B cell (primary cell): Measurements from ENCODE around the gene CCNG2. TPM values are rescaled to one million over a fixed set of nuclear protein-coding genes. Genes with fewer than 3 reads are reported as not detected.

Experiments
- ATAC-seq: fragments of 200-7000 bp; cut with Tn5 transposase; one replicate; pipeline ENCODE4 v1.10.0; 2021; ENCODE audit warnings: low read depth, mild to moderate bottlenecking, moderate number of reproducible peaks, moderate library complexity
- CTCF ChIA-PET: fragments of 350-600 bp; sonication (Branson Sonifier 250); formaldehyde crosslinking; loops from one replicate; lab custom pipeline; 2021; ENCODE audit warnings: antibody characterized with exemption, inconsistent platforms; lab: Charles Lee
- POLR2A ChIA-PET: fragments of 350-600 bp; sonication (Branson Sonifier 250); formaldehyde crosslinking; loops from one replicate; lab custom pipeline; 2021; ENCODE audit warnings: antibody characterized with exemption; lab: Charles Lee
- DNase-seq: peaks from one replicate; pipeline ENCODE4 v3.0.0; 2013
- H2AFZ ChIP-seq: 2 replicates; pipeline ENCODE4 v1.6.1; 2012; ENCODE audit warnings: mild to moderate bottlenecking, low read depth, low read length; ENCODE audit not compliant: insufficient read depth, poor library complexity, severe bottlenecking
- H3K27ac ChIP-seq, 2 donors: 1 replicate in 1 of 2; 2 replicates in 1 of 2; pipeline ENCODE4 v1.5.1; 2012 to 2013; ENCODE audit warnings: low read length in 2 of 2, mild to moderate bottlenecking in 2 of 2, moderate library complexity in 1 of 2
- H3K27me3 ChIP-seq, 4 experiments: fragments of 200-600 bp in 1 of 4; sonication (generic) in 1 of 4; replicated peaks in 1 of 4; 1 replicate in 2 of 4; 2 replicates in 2 of 4; pipeline versions ENCODE4 v1.6.1 to v1.7.0; 2013 to 2016; ENCODE audit warnings: low read length in 3 of 4, mild to moderate bottlenecking in 2 of 4, mixed read lengths in 1 of 4, moderate library complexity in 1 of 4; ENCODE audit not compliant: insufficient read depth in 4 of 4, control insufficient read depth in 3 of 4; ENCODE audit errors: control extremely low read depth in 1 of 4
- H3K36me3 ChIP-seq, 2 experiments: replicated peaks in 1 of 2; 1 replicate in 1 of 2; 2 replicates in 1 of 2; pipeline versions ENCODE4 v1.6.1 to v1.7.1; 2013; ENCODE audit warnings: low read length in 1 of 2; ENCODE audit not compliant: insufficient read depth in 2 of 2, control insufficient read depth in 1 of 2; ENCODE audit errors: control extremely low read depth in 1 of 2, extremely low read depth in 1 of 2
- H3K4me1 ChIP-seq, 2 donors: fragments of 200-600 bp in 1 of 2; sonication (generic) in 1 of 2; 1 replicate in 1 of 2; 2 replicates in 1 of 2; pipeline versions ENCODE4 v1.5.1 to v1.6.1; 2013 to 2017; ENCODE audit warnings: low read length in 2 of 2; ENCODE audit not compliant: control insufficient read depth in 2 of 2, insufficient read depth in 2 of 2
- H3K4me2 ChIP-seq: replicated peaks from 2 replicates; pipeline ENCODE3; 2012; ENCODE audit warnings: mild to moderate bottlenecking, low read depth, low read length; ENCODE audit not compliant: poor library complexity, severe bottlenecking
- H3K4me3 ChIP-seq, 5 experiments: fragments of 200-600 bp in 1 of 5; sonication (generic) in 1 of 5; 1 replicate in 3 of 5; 2 replicates in 2 of 5; pipeline versions ENCODE4 v1.5.1 to v1.7.0; 2011 to 2016; ENCODE audit warnings: low read length in 4 of 5, mild to moderate bottlenecking in 4 of 5, low read depth in 2 of 5, control low read depth in 1 of 5, moderate library complexity in 1 of 5; ENCODE audit not compliant: insufficient read depth in 1 of 5; ENCODE audit errors: control extremely low read depth in 1 of 5, extremely low read depth in 1 of 5
- H3K79me2 ChIP-seq: fragments of 200-600 bp; sonication (generic); one replicate; pipeline ENCODE4 v1.6.0; 2016; ENCODE audit warnings: low read length; ENCODE audit not compliant: control insufficient read depth, insufficient read depth
- H3K9ac ChIP-seq: fragments of 200-600 bp; sonication (generic); 2 replicates; pipeline ENCODE4 v1.6.1; 2017; ENCODE audit warnings: mild to moderate bottlenecking, low read length, moderate library complexity
- H3K9me3 ChIP-seq, 3 donors: one replicate each; pipeline versions ENCODE4 v1.6.1 to v1.7.1; 2013; ENCODE audit warnings: low read length in 2 of 3; ENCODE audit not compliant: control insufficient read depth in 2 of 3, insufficient read depth in 1 of 3; ENCODE audit errors: control extremely low read depth in 1 of 3
- H4K20me1 ChIP-seq: 2 replicates; pipeline ENCODE4 v1.6.0; 2012; ENCODE audit warnings: mild to moderate bottlenecking, low read length; ENCODE audit not compliant: insufficient read depth, control insufficient read depth, poor library complexity, severe bottlenecking
- H3K27ac Mint-ChIP-seq: one replicate; pipeline ENCODE4 v1.8.0; 2021; ENCODE audit warnings: mixed read lengths
- H3K27me3 Mint-ChIP-seq: one replicate; pipeline ENCODE4 v1.8.0; 2021; ENCODE audit warnings: mixed read lengths
- H3K4me1 Mint-ChIP-seq: one replicate; pipeline ENCODE4 v1.8.0; 2021; ENCODE audit warnings: mixed read lengths
- H3K4me3 Mint-ChIP-seq: one replicate; pipeline ENCODE4 v1.8.0; 2021; ENCODE audit warnings: mixed read lengths
- H3K9me3 Mint-ChIP-seq: one replicate; pipeline ENCODE4 v1.8.0; 2022; ENCODE audit warnings: mixed read lengths; ENCODE audit not compliant: insufficient read depth
- EZH2 ChIP-seq: IDR thresholded peaks from 2 replicates; pipeline ENCODE4 v1.6.1; 2012; ENCODE audit warnings: borderline replicate concordance, low read depth, mild to moderate bottlenecking, moderate library complexity, low read length; ENCODE audit not compliant: insufficient read depth, poor library complexity, severe bottlenecking
- WGBS: methylation state at CpG from one replicate; pipeline ENCODE4 v1.1.5; 2013; ENCODE audit warnings: missing lambda C conversion rate; ENCODE audit not compliant: insufficient coverage; 5-methylcytosine and 5-hydroxymethylcytosine counted together
- intact Hi-C: fragments of 100-400 bp; cut with micrococcal nuclease; formaldehyde crosslinking; loops from one replicate; pipeline ENCODE4 v1.10.0; 2022
- polyA plus RNA-seq: library from polyadenylated mRNA; depleted of rRNA; stranded (reverse); fragments of >200 nt; gene quantifications from 2 replicates; pipeline ENCODE4 v1.2.3, GENCODE V29; 2012
- total RNA-seq, 2 donors: library from RNA; stranded (reverse); fragments of 120-200 nt in 1 of 2; gene quantifications; 1 replicate in 1 of 2; 2 replicates in 1 of 2; pipeline versions ENCODE4 v1.2.3 to v1.2.4, GENCODE V29; 2013 to 2022
- TF ChIP-seq, protein P1 (sequence below): fragments of 200-600 bp; IDR thresholded peaks from one replicate; pipeline ENCODE4 v1.8.0; 2022; ENCODE audit warnings: antibody characterized with exemption, mild to moderate bottlenecking

The CCNG2 gene
- total and polyA plus RNA-seq, 2 donors (not counting 1 experiment from before 2014, with no cell fraction given) = 39.9 to 71.9 TPM

DNA sequence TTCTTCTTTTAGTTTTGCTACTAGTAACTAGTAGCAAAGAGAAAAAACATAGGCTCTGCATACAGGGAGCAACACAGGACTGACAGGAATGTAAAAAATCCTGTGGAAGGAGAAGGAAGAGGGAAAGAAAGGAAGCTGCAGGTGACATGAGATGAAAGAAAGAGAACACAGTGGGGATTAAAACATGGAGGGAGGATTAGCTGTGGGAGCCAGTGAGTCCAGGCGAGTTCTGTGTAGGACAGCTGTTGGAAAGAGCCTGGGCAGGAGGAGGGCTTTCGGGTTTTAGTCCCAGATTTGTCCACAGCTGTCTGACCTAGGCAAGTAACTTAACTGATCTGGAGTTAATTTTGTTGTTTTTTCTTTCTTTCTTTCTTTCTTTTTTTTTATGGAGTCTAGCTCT lies 21.6 kb downstream of the CCNG2 start:
- DNase-seq = no peak
- H3K27me3 Mint-ChIP-seq = no peaks in the 10 kb centered on the region
- no peak for TF ChIP-seq EZH2
- TF ChIP-seq, protein P1, sequence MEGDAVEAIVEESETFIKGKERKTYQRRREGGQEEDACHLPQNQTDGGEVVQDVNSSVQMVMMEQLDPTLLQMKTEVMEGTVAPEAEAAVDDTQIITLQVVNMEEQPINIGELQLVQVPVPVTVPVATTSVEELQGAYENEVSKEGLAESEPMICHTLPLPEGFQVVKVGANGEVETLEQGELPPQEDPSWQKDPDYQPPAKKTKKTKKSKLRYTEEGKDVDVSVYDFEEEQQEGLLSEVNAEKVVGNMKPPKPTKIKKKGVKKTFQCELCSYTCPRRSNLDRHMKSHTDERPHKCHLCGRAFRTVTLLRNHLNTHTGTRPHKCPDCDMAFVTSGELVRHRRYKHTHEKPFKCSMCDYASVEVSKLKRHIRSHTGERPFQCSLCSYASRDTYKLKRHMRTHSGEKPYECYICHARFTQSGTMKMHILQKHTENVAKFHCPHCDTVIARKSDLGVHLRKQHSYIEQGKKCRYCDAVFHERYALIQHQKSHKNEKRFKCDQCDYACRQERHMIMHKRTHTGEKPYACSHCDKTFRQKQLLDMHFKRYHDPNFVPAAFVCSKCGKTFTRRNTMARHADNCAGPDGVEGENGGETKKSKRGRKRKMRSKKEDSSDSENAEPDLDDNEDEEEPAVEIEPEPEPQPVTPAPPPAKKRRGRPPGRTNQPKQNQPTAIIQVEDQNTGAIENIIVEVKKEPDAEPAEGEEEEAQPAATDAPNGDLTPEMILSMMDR = no peak
- no peak overlapping the region for H3K27ac Mint-ChIP-seq
- 38% methylated on average over 1 of the region's 2 CpGs for WGBS
- H3K9me3 Mint-ChIP-seq = no peaks in the 10 kb centered on the region
- intact Hi-C loops = no loop called here
- ChIA-PET POLR2A (no interaction called here), CTCF (interaction anchor here (1.5 kb wide), 1 partner anchor 83 kb away, joined by 4 read pairs; no protein-coding TSS in a partner anchor)
- no peak for ATAC-seq
- no peak overlapping the region for H3K4me3 Mint-ChIP-seq
- no peaks in the 10 kb centered on the region for H4K20me1 ChIP-seq
- H3K27ac ChIP-seq = no peak overlapping the region
- H3K4me2 ChIP-seq = no peak overlapping the region
- H3K4me1 Mint-ChIP-seq = no peaks in the 10 kb centered on the region
- no peaks in the 10 kb centered on the region for H3K27me3 ChIP-seq
- no peak overlapping the region for H2AFZ ChIP-seq
- no peaks in the 10 kb centered on the region for H3K36me3 ChIP-seq
- H3K9ac ChIP-seq = no peak overlapping the region
- H3K79me2 ChIP-seq = no peaks in the 10 kb centered on the region
- no peak overlapping the region for H3K4me3 ChIP-seq
- H3K9me3 ChIP-seq = no peaks in the 10 kb centered on the region
- no peaks in the 10 kb centered on the region for H3K4me1 ChIP-seq

DNA sequence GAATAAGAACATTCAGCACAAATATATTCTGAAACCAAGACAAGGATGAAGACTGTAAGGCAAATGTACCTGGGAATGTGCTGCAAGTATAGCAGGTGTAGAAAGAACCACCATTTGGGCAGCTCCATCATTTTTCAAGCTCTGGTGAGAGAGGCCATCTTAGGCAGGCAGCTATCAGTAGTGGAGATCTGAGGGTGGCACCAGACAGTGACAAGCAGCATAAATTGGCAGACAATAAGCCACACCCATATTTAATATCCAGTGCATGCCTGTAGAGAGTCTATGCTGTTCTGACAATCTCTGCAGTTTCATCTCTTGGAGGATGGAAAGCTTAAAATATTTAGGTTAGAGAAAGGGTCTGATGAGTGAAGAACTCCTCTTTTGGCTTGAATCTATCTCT lies 22.5 kb downstream of the CCNG2 start:
- H3K27ac ChIP-seq = no peak overlapping the region
- ATAC-seq (no peak), DNase-seq (no peak)
- H3K27me3 ChIP-seq = no peaks in the 10 kb centered on the region
- Mint-ChIP-seq H3K27ac (no peak overlapping the region), H3K4me1 (no peaks in the 10 kb centered on the region), H3K4me3 (no peak overlapping the region), H3K9me3 (no peaks in the 10 kb centered on the region), H3K27me3 (no peaks in the 10 kb centered on the region)
- H3K4me3 ChIP-seq = no peak overlapping the region
- no peak for TF ChIP-seq EZH2
- TF ChIP-seq, protein P1 = no peak
- H2AFZ ChIP-seq = no peak overlapping the region
- no peaks in the 10 kb centered on the region for H3K9me3 ChIP-seq
- H3K36me3 ChIP-seq = no peaks in the 10 kb centered on the region
- H4K20me1 ChIP-seq = no peaks in the 10 kb centered on the region
- H3K4me2 ChIP-seq = no peak overlapping the region
- H3K4me1 ChIP-seq = no peaks in the 10 kb centered on the region
- CTCF ChIA-PET = interaction anchor here (0.7 to 2.9 kb wide), 4 partner anchors 24 to 86 kb away, joined by 3 to 15 read pairs (median 4); no protein-coding TSS in a partner anchor
- intact Hi-C loops = no loop called here
- H3K79me2 ChIP-seq = no peaks in the 10 kb centered on the region
- POLR2A ChIA-PET = no interaction called here
- H3K9ac ChIP-seq = no peak overlapping the region
